SU-DHL-6 (cell line): Measurements from ENCODE around the gene RELL1.

ENCODE experiments used
- EZH2phosphoT487 ChIP-seq: fragments of 200-600 bp; sonication (generic), shearing (Covaris generic); conservative IDR thresholded peaks from 2 replicates; pipeline ENCODE4 v1.6.1; 2018; ENCODE audit warnings: mild to moderate bottlenecking, antibody characterized with exemption, low read length, moderate library complexity, mixed read lengths
- TF ChIP-seq, protein P1 (sequence below): fragments of 200-600 bp; sonication (generic); IDR thresholded peaks from one replicate; pipeline ENCODE4 v1.5.1; 2017; ENCODE audit warnings: antibody characterized with exemption, mild to moderate bottlenecking, low read length, moderate library complexity; ENCODE audit not compliant: insufficient read depth, poor library complexity, severe bottlenecking

DNA sequence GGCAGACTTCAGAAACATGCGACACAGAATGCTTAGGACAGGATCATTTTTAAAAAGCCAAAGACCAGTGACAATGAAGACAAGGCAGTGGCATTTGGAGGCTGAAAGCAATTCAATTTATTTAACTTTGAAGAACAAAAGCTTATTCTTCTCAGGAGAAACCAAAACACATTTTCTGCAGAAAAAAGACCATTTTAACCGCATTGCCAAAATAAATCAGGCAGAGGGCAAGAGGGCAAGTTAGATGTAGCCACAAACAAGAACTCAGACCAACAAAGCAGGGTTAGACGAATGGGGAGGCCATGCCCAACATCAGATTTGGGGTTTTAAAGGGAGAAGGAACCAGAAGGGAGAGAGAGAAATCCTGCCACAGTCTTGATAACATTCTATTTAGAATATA, 58.9 kb downstream of the RELL1 start:
- TF ChIP-seq, protein P1, sequence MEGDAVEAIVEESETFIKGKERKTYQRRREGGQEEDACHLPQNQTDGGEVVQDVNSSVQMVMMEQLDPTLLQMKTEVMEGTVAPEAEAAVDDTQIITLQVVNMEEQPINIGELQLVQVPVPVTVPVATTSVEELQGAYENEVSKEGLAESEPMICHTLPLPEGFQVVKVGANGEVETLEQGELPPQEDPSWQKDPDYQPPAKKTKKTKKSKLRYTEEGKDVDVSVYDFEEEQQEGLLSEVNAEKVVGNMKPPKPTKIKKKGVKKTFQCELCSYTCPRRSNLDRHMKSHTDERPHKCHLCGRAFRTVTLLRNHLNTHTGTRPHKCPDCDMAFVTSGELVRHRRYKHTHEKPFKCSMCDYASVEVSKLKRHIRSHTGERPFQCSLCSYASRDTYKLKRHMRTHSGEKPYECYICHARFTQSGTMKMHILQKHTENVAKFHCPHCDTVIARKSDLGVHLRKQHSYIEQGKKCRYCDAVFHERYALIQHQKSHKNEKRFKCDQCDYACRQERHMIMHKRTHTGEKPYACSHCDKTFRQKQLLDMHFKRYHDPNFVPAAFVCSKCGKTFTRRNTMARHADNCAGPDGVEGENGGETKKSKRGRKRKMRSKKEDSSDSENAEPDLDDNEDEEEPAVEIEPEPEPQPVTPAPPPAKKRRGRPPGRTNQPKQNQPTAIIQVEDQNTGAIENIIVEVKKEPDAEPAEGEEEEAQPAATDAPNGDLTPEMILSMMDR, result no peak
- TF ChIP-seq EZH2phosphoT487, result no peak
